Measurements from ENCODE around the gene DLX2.

GRCh38 chr2:172109256-172109987 is 6.7 kb upstream of the DLX2 start:
- TF ChIP-seq CTCF (IDR thresholded peaks at IDR 0.05): no peak
- TF ChIP-seq POLR2A (IDR thresholded peaks at IDR 0.05): no peak
